Inflammatory macrophage treated with lipopolysaccharide for 1 hour (primary cell): ENCODE results near the gene CFAP141.
"Not testable (repeated sequence)": the region's sequence is repeated elsewhere in the genome, so short reads cannot be mapped to it uniquely, and the experiment has no call there.

ENCODE experiments used
- DNase-seq, 2 donors: peaks; one replicate each; pipeline ENCODE4 v3.0.0-alpha.2; 2020 to 2022

CFAP141 gene

GRCh38 chr1:154206196-154206595, at the start of gene CFAP141:
Gene CFAP141 (minus strand): TSS chr1:154206333. CDS start chr1:154206307, 26 bp downstream.
- DNase-seq = no peak

- no peak for DNase-seq
Measured at GRCh38 chr1:154253671-154254070, 47.5 kb upstream of the CFAP141 start.

- DNase-seq = peak in 1 of 2 donors; percentile 6
Measured at GRCh38 chr1:154241703-154242351, 35.7 kb upstream of the CFAP141 start.

GRCh38 chr1:154240294-154240833, 34.2 kb upstream of the CFAP141 start:
- DNase-seq = no peak

- DNase-seq = no peak
Measured at GRCh38 chr1:154239491-154239890, 33.4 kb upstream of the CFAP141 start.

- DNase-seq = no peak
Measured at GRCh38 chr1:154237880-154238506, 31.9 kb upstream of the CFAP141 start.

- no peak for DNase-seq
Measured at GRCh38 chr1:154237435-154237834, 31.3 kb upstream of the CFAP141 start.

- no peak for DNase-seq
Measured at GRCh38 chr1:154236855-154237254, 30.7 kb upstream of the CFAP141 start.

GRCh38 chr1:154233127-154233526, 27.0 kb upstream of the CFAP141 start:
- not testable (repeated sequence) for DNase-seq

GRCh38 chr1:154231112-154231511, 25.0 kb upstream of the CFAP141 start:
- not testable (repeated sequence) for DNase-seq

GRCh38 chr1:154225370-154225769, 19.2 kb upstream of the CFAP141 start:
- DNase-seq = no peak

- DNase-seq = peak; percentile 61 to 73
Measured at GRCh38 chr1:154223621-154224020, 17.5 kb upstream of the CFAP141 start.

GRCh38 chr1:154222918-154223317, 16.8 kb upstream of the CFAP141 start:
- DNase-seq = no peak

- no peak for DNase-seq
Measured at GRCh38 chr1:154222518-154222917, 16.4 kb upstream of the CFAP141 start.

GRCh38 chr1:154221278-154222001, 15.3 kb upstream of the CFAP141 start:
- peak; percentile 48 to 61 for DNase-seq

- DNase-seq = no peak
Measured at GRCh38 chr1:154220970-154221277, 14.8 kb upstream of the CFAP141 start.

GRCh38 chr1:154220071-154220969, 14.2 kb upstream of the CFAP141 start, which contains the start of gene UBAP2L:
Gene UBAP2L (plus strand): TSS chr1:154220955. CDS start chr1:154225124, 4,169 bp downstream.
- peak; percentile 99 for DNase-seq

- DNase-seq = peak; percentile 38 to 44
Measured at GRCh38 chr1:154219541-154219940, 13.4 kb upstream of the CFAP141 start.

- DNase-seq = no peak
Measured at GRCh38 chr1:154218545-154218944, 12.4 kb upstream of the CFAP141 start.

GRCh38 chr1:154213274-154213673, 7.1 kb upstream of the CFAP141 start:
- no peak for DNase-seq

GRCh38 chr1:154212083-154212482, 6.0 kb upstream of the CFAP141 start:
- DNase-seq = no peak

GRCh38 chr1:154208677-154209388, 2.7 kb upstream of the CFAP141 start:
- no peak for DNase-seq
